Measurements from ENCODE around the gene PHETA1.

DNA sequence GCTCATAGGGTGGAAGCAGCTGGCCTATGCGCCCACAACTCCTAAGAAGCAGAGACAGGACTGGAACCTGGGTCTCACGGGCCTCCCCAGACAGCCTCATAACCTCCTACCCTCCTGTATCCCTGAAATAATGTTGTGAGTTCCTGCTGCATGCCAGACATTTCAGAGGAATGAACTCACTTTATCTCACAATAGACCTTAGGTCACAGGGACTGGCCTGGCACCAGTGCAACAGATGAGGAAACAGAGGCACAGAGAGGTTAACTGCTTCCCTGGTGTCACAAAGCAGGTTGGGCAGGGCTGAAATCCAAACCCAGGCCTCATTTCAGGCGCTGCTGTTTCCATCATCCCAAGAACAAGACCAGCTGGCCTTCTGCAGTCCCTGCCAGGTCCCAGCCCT lies 5.3 kb downstream of the PHETA1 start:
- TF ChIP-seq, protein P1, sequence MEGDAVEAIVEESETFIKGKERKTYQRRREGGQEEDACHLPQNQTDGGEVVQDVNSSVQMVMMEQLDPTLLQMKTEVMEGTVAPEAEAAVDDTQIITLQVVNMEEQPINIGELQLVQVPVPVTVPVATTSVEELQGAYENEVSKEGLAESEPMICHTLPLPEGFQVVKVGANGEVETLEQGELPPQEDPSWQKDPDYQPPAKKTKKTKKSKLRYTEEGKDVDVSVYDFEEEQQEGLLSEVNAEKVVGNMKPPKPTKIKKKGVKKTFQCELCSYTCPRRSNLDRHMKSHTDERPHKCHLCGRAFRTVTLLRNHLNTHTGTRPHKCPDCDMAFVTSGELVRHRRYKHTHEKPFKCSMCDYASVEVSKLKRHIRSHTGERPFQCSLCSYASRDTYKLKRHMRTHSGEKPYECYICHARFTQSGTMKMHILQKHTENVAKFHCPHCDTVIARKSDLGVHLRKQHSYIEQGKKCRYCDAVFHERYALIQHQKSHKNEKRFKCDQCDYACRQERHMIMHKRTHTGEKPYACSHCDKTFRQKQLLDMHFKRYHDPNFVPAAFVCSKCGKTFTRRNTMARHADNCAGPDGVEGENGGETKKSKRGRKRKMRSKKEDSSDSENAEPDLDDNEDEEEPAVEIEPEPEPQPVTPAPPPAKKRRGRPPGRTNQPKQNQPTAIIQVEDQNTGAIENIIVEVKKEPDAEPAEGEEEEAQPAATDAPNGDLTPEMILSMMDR (IDR thresholded peaks at IDR 0.05) = no peak
- TF ChIP-seq ZFX (IDR thresholded peaks at IDR 0.05; ENCODE audit: borderline replicate concordance) = no peak
